BE2C (cell line): ENCODE measurements around the gene CD59.

ENCODE experiments used
- DNase-seq: peaks from one replicate; pipeline ENCODE4 v3.0.0-alpha.2; 2020
- H3K27me3 ChIP-seq: fragments of 250-450 bp; sonication (Bioruptor Pico); 2 replicates; pipeline ENCODE4 v1.5.1; 2020; ENCODE audit warnings: mild to moderate bottlenecking
- H3K36me3 ChIP-seq: fragments of 250-450 bp; sonication (Bioruptor Pico); 2 replicates; pipeline ENCODE4 v1.5.1; 2020; ENCODE audit warnings: mild to moderate bottlenecking
- H3K4me1 ChIP-seq: fragments of 250-450 bp; sonication (Bioruptor Pico); 2 replicates; pipeline ENCODE4 v1.5.1; 2020
- H3K4me3 ChIP-seq: 2 replicates; pipeline ENCODE4 v1.5.1; 2011; ENCODE audit warnings: low read depth, low read length
- H3K9me3 ChIP-seq: fragments of 250-450 bp; sonication (Bioruptor Pico); 2 replicates; pipeline ENCODE4 v1.5.1; 2020
- TF ChIP-seq, protein P1 (sequence below): IDR thresholded peaks from 2 replicates; pipeline ENCODE4 v1.5.1; 2012; ENCODE audit warnings: mild to moderate bottlenecking, low read depth, low read length

CD59 gene

DNA sequence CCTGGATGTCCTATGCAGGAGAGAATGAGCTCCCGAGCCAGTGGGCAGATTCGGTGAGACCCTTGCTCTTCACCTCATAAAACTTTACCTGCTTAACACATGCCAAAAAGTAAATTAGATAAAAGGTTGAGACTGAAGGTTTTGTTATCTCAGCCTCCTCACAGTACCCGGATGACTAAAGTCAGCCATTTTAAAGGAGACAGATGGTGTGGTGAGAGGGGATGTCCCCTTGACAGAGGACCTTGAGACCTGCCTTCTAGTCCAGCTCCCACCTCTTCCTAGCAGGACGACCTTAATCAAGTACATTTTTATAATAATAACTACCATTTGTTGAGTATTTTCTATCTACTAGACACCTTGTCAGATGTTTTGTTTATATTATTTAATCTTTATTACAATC lies 75.3 kb downstream of the CD59 start:
- Histone ChIP-seq H3K36me3 (no peaks in the 10 kb centered on the region), H3K4me1 (no peaks in the 10 kb centered on the region), H3K4me3 (no peak overlapping the region), H3K9me3 (no peaks in the 10 kb centered on the region), H3K27me3 (no peaks in the 10 kb centered on the region)
- no peak for DNase-seq
- TF ChIP-seq, protein P1, sequence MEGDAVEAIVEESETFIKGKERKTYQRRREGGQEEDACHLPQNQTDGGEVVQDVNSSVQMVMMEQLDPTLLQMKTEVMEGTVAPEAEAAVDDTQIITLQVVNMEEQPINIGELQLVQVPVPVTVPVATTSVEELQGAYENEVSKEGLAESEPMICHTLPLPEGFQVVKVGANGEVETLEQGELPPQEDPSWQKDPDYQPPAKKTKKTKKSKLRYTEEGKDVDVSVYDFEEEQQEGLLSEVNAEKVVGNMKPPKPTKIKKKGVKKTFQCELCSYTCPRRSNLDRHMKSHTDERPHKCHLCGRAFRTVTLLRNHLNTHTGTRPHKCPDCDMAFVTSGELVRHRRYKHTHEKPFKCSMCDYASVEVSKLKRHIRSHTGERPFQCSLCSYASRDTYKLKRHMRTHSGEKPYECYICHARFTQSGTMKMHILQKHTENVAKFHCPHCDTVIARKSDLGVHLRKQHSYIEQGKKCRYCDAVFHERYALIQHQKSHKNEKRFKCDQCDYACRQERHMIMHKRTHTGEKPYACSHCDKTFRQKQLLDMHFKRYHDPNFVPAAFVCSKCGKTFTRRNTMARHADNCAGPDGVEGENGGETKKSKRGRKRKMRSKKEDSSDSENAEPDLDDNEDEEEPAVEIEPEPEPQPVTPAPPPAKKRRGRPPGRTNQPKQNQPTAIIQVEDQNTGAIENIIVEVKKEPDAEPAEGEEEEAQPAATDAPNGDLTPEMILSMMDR, result no peak

DNA sequence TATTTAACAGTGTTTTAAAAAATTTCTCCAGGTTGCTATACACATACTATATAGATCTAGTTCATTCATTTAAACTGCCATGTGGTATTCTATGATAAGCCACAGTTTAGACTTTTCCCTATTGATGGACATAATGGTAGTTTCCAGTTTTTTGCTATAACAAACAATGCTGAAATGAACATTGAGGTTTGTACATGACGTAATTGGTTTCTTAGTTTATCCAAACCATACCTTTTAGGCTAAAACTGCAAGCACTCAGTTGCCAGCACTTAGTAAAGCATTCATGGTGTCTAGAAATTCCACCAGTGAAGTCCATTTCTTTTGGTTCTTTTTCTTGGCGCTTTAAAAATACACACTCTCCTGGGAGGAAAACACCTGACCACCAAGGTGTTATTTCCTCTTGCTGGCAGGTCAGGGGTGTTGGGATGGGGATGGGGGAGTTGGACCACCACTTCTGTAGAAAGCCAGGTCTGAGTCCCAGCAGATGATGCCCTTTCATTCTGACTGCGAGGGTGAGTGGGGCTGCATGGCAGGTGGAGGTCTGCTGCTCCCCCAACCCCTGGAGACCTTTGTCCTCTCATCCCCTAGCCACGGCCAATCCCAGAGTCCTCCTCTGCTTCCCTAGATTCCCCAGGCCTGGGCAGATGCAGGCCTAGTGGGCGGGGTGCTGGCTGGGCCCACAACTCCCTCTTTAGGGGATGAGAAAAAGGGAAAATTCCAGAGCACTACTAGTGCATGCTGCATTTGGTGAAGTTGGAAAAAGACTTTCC lies 76.7 kb downstream of the CD59 start:
- H3K4me3 ChIP-seq, result no peak overlapping the region
- H3K36me3 ChIP-seq, result no peaks in the 10 kb centered on the region
- TF ChIP-seq, protein P1, result no peak
- no peaks in the 10 kb centered on the region for H3K4me1 ChIP-seq
- H3K9me3 ChIP-seq, result no peaks in the 10 kb centered on the region
- H3K27me3 ChIP-seq, result no peaks in the 10 kb centered on the region
- DNase-seq, result no peak

DNA sequence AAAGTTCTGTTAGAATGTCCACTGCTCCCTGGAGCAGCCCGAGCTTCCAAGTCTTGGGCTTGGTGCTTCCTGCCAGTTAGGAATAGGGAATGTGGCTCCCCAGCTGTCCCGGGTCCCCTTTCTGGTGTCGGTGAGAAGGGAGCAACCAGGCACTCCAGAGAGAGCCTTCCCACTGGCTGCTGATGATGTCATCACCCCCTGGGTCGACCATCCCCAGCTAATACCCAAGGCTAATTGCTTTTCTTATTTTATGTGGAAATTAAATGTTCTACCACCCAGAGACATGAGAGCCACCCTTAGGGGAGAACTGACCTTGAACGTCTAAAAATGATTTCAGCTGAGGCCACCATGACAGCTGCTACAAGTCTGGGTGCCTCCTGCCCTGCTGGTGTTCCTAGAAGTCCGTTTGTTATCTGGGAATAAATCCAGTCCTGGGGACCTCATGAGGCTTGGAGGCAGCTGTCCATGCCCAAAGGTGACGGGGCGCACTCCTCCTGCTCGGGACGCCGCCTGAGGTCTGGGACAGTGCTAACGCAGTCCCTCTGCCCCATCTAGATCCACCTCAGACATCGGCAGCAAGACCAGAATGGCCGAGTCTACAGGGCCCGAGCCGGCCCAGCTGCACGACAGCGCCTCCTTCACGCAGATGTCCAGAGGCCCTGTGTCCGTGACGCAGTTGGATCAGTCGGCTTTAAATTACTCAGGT lies 77.9 kb downstream of the CD59 start:
- Histone ChIP-seq H3K9me3 (no peaks in the 10 kb centered on the region), H3K4me3 (no peak overlapping the region), H3K36me3 (no peaks in the 10 kb centered on the region), H3K4me1 (no peaks in the 10 kb centered on the region), H3K27me3 (no peaks in the 10 kb centered on the region)
- TF ChIP-seq, protein P1, result no peak
- no peak for DNase-seq

DNA sequence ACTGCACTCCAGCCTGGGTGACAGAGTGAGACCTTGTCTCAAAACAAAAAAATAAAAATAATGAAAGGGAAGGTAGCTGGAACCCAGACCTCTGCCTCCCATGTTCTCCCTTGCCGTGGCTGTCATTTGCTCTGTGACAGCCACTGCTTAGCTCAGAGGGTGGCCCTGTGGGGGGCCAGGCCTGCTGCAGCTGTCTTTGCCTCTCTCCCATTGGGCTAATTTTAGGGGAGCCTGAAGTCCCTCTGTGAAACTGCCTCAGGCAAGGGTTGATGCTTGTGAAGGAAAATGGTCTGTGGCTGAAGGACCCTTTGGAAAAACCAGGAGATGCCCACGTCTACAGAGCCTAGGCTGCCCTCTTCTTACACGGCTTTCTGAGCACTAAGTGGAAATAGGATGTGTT lies 78.5 kb downstream of the CD59 start:
- Histone ChIP-seq H3K27me3 (no peaks in the 10 kb centered on the region), H3K4me3 (no peak overlapping the region), H3K9me3 (no peaks in the 10 kb centered on the region), H3K36me3 (no peaks in the 10 kb centered on the region), H3K4me1 (no peaks in the 10 kb centered on the region)
- TF ChIP-seq, protein P1, result no peak
- DNase-seq, result no peak

DNA sequence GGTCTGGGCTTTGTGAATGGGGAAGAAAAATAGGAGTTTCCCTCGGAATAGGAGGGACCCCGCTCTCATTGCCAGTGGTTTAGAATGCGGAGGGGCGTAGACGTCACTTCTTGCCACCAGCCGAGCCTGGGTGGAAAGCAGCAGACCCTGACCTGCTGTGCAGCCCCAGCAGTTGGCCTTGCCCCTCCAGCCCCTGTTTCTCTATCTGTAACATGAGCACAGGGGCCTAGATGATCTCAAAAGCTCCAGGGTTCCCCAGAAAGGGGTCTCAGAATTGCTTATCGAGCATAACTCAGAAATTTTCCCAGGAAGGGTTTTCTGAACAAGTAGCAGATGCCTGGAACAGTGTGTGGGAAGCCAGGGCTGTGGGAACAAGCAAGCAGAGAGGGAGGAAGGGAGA lies 79.5 kb downstream of the CD59 start:
- DNase-seq, result no peak
- Histone ChIP-seq H3K27me3 (no peaks in the 10 kb centered on the region), H3K4me1 (no peaks in the 10 kb centered on the region), H3K36me3 (no peaks in the 10 kb centered on the region), H3K9me3 (no peaks in the 10 kb centered on the region), H3K4me3 (no peak overlapping the region)
- TF ChIP-seq, protein P1, result no peak
